22Rv1 (cell line): ENCODE measurements around the gene GPC1.

Source experiments
- ZFX ChIP-seq: fragments of 450-650 bp; IDR thresholded peaks from 2 replicates; pipeline ENCODE4 v1.6.1; 2017; ENCODE audit warnings: antibody characterized with exemption, borderline replicate concordance
- TF ChIP-seq, protein P1 (sequence below): fragments of 450-650 bp; IDR thresholded peaks from 2 replicates; pipeline ENCODE4 v1.5.1; 2017; ENCODE audit warnings: mild to moderate bottlenecking

DNA sequence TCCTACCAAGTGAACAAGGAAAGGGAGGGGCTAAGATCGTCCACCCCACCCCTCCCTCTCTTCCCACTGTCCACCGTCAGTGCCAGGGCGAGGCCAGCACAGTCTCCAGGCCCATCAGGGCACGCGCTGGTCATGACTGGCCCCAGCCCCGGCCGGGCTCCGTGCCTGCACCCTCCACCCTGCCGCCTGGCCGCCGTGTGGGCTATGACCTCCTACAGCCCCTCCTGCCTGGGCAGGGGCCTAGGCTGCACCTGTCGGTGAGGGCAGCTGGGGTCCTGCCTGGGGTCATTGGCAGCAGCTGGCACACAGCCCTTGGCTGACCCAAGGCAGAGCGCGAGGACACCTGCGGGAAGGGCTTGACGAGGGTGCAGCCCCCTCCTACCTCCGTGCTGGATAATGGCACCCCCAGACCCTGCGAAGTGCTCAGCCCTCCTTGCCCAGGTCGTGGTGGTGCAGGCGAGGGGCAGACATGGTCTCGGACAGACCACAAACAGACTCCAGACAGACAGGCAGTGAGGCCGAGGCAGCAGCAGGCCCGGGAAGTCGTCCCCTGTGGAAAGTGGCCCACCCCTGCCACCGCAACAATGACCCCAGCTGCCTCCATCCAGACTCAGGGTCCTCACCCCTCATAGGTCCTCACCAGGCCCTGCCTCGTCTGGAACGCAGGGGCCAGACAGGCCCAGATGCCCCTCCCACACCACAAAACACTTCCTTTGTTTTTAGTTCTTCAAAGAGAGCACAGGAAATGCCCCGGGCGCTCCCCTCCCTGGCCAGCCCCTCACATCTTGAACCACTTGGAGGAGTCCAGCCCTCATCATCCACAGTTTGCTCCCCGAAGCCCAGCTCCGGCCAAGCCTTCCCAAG lies 43.1 kb upstream of the GPC1 start:
- TF ChIP-seq, protein P1, sequence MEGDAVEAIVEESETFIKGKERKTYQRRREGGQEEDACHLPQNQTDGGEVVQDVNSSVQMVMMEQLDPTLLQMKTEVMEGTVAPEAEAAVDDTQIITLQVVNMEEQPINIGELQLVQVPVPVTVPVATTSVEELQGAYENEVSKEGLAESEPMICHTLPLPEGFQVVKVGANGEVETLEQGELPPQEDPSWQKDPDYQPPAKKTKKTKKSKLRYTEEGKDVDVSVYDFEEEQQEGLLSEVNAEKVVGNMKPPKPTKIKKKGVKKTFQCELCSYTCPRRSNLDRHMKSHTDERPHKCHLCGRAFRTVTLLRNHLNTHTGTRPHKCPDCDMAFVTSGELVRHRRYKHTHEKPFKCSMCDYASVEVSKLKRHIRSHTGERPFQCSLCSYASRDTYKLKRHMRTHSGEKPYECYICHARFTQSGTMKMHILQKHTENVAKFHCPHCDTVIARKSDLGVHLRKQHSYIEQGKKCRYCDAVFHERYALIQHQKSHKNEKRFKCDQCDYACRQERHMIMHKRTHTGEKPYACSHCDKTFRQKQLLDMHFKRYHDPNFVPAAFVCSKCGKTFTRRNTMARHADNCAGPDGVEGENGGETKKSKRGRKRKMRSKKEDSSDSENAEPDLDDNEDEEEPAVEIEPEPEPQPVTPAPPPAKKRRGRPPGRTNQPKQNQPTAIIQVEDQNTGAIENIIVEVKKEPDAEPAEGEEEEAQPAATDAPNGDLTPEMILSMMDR: no peak
- TF ChIP-seq ZFX: no peak
